A549 treated with Hydrocortisone at 1 μM for 4 hours (cell line): ENCODE data around the gene KPNA4. TPM values are rescaled to one million over a fixed set of nuclear protein-coding genes. Genes with fewer than 3 reads are reported as not detected.

ENCODE experiments used
- total RNA-seq: library from RNA; stranded (reverse); fragments of 200-300 nt; extraction: Qiagen RNA extraction; gene quantifications from 5 replicates; pipeline ENCODE4 v1.2.3, GENCODE V29; 2022

KPNA4 gene
- total RNA-seq: 28.4 to 32.5 TPM (median 30.0 TPM) in 5 replicates

GRCh38 chr3:160565442-160566403, at the start of gene KPNA4:
KPNA4 (minus strand) TSS chr3:160565571; CDS start chr3:160565282, 289 bp downstream.

GRCh38 chr3:160449636-160450598, 115.5 kb downstream of the KPNA4 start, which contains the start of gene TRIM59:
TRIM59 (minus strand) TSS chr3:160449786; CDS start chr3:160439183, 10,603 bp downstream.

Other genes with a start within 250 kb of the KPNA4 start
- 9.6 to 20.9 TPM (median 12.5 TPM) in 5 replicates for gene IFT80, start 166.3 kb downstream of the KPNA4 start, total RNA-seq
- gene SMC4, start 165.9 kb downstream of the KPNA4 start, total RNA-seq: 74.3 to 105 TPM (median 91.6 TPM) in 5 replicates
- gene TRIM59, start 115.8 kb downstream of the KPNA4 start, total RNA-seq: 7.0 to 11.3 TPM (median 8.5 TPM) in 5 replicates
- 0.25 to 0.52 TPM (median 0.40 TPM) in 5 replicates for gene ARL14, start 111.6 kb upstream of the KPNA4 start, total RNA-seq
- gene PPM1L, start 190.7 kb upstream of the KPNA4 start, total RNA-seq: 0.37 to 0.91 TPM (median 0.56 TPM) in 5 replicates